Endothelial cell of umbilical vein (primary cell): ENCODE results near the gene ZNF639. TPM values are rescaled to one million over a fixed set of nuclear protein-coding genes. Genes with fewer than 3 reads are reported as not detected.

Source experiments
- BruUV-seq: library from RNA; stranded (reverse); fragments of 400-500 nt; replicated peaks from 2 replicates; lab custom pipeline; 2021; lab: Mats Ljungman, UMichigan
- CTCF ChIA-PET: fragments of 300-600, 350-600 bp; sonication (Branson Sonifier 250); formaldehyde crosslinking; loops from one replicate; lab custom pipeline; 2021; ENCODE audit warnings: antibody characterized with exemption, inconsistent platforms; lab: Charles Lee
- POLR2A ChIA-PET: fragments of 300-600, 350-600 bp; sonication (Branson Sonifier 250); formaldehyde crosslinking; loops from one replicate; lab custom pipeline; 2021; ENCODE audit warnings: antibody characterized with exemption, inconsistent platforms; lab: Charles Lee
- DNase-seq: peaks from one replicate; pipeline ENCODE4 v3.0.0-alpha.2; 2011; ENCODE audit warnings: low read depth, low spot score
- FAIRE-seq: peaks from 2 replicates; lab custom pipeline; 2011; peaks lifted over from hg19 to GRCh38; lab: Jason Lieb, UNC
- H2AFZ ChIP-seq: 2 replicates; pipeline ENCODE4 v1.6.0; 2012; ENCODE audit warnings: low read depth, low read length, control low read depth, inconsistent platforms
- H3K27ac ChIP-seq: 2 replicates; pipeline ENCODE4 v1.5.1; 2011; ENCODE audit warnings: low read depth, mild to moderate bottlenecking, control low read depth, low read length, moderate library complexity; ENCODE audit not compliant: insufficient read depth
- H3K27me3 ChIP-seq, 2 experiments: 2 replicates each; pipeline versions ENCODE4 v1.6.0 to v1.6.1; 2011; ENCODE audit warnings: low read length in 2 of 2, mixed read lengths in 1 of 2; ENCODE audit not compliant: control insufficient read depth in 2 of 2, insufficient read depth in 2 of 2
- H3K36me3 ChIP-seq, 2 experiments: 2 replicates in 1 of 2; 3 replicates in 1 of 2; pipeline ENCODE4 v1.5.1; 2011; ENCODE audit warnings: low read length in 2 of 2, mild to moderate bottlenecking in 1 of 2, moderate library complexity in 1 of 2; ENCODE audit not compliant: control insufficient read depth in 2 of 2, insufficient read depth in 2 of 2; ENCODE audit errors: extremely low read depth in 1 of 2
- H3K4me1 ChIP-seq: 3 replicates; pipeline ENCODE4 v1.5.1; 2011; ENCODE audit warnings: mild to moderate bottlenecking, low read length; ENCODE audit not compliant: control insufficient read depth, insufficient read depth; ENCODE audit errors: extremely low read depth
- H3K4me2 ChIP-seq: 2 replicates; pipeline ENCODE4 v1.6.1; 2011; ENCODE audit warnings: low read length, control low read depth, mixed read lengths; ENCODE audit not compliant: insufficient read depth
- H3K4me3 ChIP-seq, 3 experiments: fragments of 200-600 bp in 1 of 3; sonication (generic), shearing (Covaris generic) in 1 of 3; replicated peaks in 1 of 3; 2 replicates each; pipeline ENCODE4 v1.5.1; 2011 to 2016; ENCODE audit warnings: control low read depth in 3 of 3, low read length in 3 of 3, mild to moderate bottlenecking in 2 of 3, inconsistent platforms in 1 of 3, low read depth in 1 of 3, moderate library complexity in 1 of 3; ENCODE audit not compliant: insufficient read depth in 1 of 3
- H3K79me2 ChIP-seq: 2 replicates; pipeline ENCODE4 v1.6.0; 2012; ENCODE audit warnings: low read length, inconsistent platforms; ENCODE audit not compliant: control insufficient read depth, insufficient read depth
- H3K9ac ChIP-seq: replicated peaks from 2 replicates; pipeline ENCODE3; 2011; ENCODE audit warnings: low read length, control low read depth; ENCODE audit not compliant: insufficient read depth; ENCODE audit errors: extremely low read depth
- H3K9me1 ChIP-seq: replicated peaks from 3 replicates; pipeline ENCODE4 v1.6.0; 2011; ENCODE audit warnings: mild to moderate bottlenecking, low read length; ENCODE audit not compliant: control insufficient read depth, insufficient read depth; ENCODE audit errors: extremely low read depth
- H3K9me3 ChIP-seq: replicated peaks from 2 replicates; pipeline ENCODE4 v1.5.1; 2012; ENCODE audit warnings: low read length, inconsistent platforms; ENCODE audit not compliant: control insufficient read depth, insufficient read depth
- H4K20me1 ChIP-seq: replicated peaks from 2 replicates; pipeline ENCODE3; 2011; ENCODE audit warnings: mild to moderate bottlenecking, low read length; ENCODE audit not compliant: control insufficient read depth, insufficient read depth; ENCODE audit errors: extremely low read depth
- EZH2 ChIP-seq: IDR thresholded peaks from 2 replicates; pipeline ENCODE4 v1.6.1; 2012; ENCODE audit warnings: borderline replicate concordance, low read depth, mild to moderate bottlenecking, moderate library complexity, low read length, inconsistent platforms; ENCODE audit not compliant: severe bottlenecking
- FOS ChIP-seq: IDR thresholded peaks from 2 replicates; pipeline ENCODE4 v1.6.1; 2011; ENCODE audit warnings: mild to moderate bottlenecking, low read length, moderate library complexity, borderline replicate concordance; ENCODE audit not compliant: insufficient read depth
- GATA2 ChIP-seq: IDR thresholded peaks from 2 replicates; pipeline ENCODE4 v1.7.0; 2011; ENCODE audit warnings: low read depth, mild to moderate bottlenecking, moderate library complexity, mixed read lengths, low read length; ENCODE audit not compliant: insufficient read length, insufficient read depth
- JUN ChIP-seq: IDR thresholded peaks from 2 replicates; pipeline ENCODE4 v1.6.1; 2011; ENCODE audit warnings: borderline replicate concordance, low read depth; ENCODE audit not compliant: insufficient read length, insufficient read depth
- MYC ChIP-seq: IDR thresholded peaks from one replicate; pipeline ENCODE4 v1.6.1; 2011; ENCODE audit warnings: mild to moderate bottlenecking, low read depth, low read length
- POLR2A ChIP-seq: IDR thresholded peaks from 2 replicates; pipeline ENCODE4 v1.6.1; 2012; ENCODE audit warnings: low read depth, mild to moderate bottlenecking, control low read depth, low read length
- POLR2AphosphoS5 ChIP-seq: IDR thresholded peaks from 2 replicates; pipeline ENCODE4 v1.6.1; 2012; ENCODE audit warnings: low read depth, mild to moderate bottlenecking, control low read depth, low read length, moderate library complexity; ENCODE audit not compliant: insufficient read depth
- dilution Hi-C: fragments of 300-500 bp; cut with MboI; formaldehyde crosslinking; loops from one replicate; pipeline ENCODE4 v1.15.0; 2019; ENCODE audit warnings: low sequenced_read_pairs; ENCODE audit not compliant: extremely low pct_ligation_motif_present
- intact Hi-C: fragments of 100-400 bp; cut with micrococcal nuclease; formaldehyde crosslinking; loops from one replicate; pipeline ENCODE4 v1.10.0; 2022
- polyA plus RNA-seq, 4 experiments: library from polyadenylated mRNA; depleted of rRNA in 3 of 4; stranded (reverse) in 3 of 4; unstranded in 1 of 4; fragments of >200 nt; gene quantifications; 2 replicates each; pipeline versions ENCODE4 v1.2.1 to v1.2.3, GENCODE V29; 2011 to 2012; ENCODE audit warnings: missing spikeins in 1 of 4
- total RNA-seq: library from RNA; stranded (reverse); gene quantifications from 2 replicates; pipeline ENCODE4 v1.2.3, GENCODE V29; 2021
- TF ChIP-seq, protein P1 (sequence below), 2 donors: IDR thresholded peaks; 1 replicate in 1 of 2; 2 replicates in 1 of 2; pipeline ENCODE4 v1.5.1; 2011; ENCODE audit warnings: low read length in 2 of 2, mild to moderate bottlenecking in 2 of 2, moderate library complexity in 2 of 2, control low read depth in 1 of 2, inconsistent platforms in 1 of 2, low read depth in 1 of 2; ENCODE audit not compliant: insufficient read depth in 1 of 2; ENCODE audit errors: extremely low read depth in 1 of 2
- TF ChIP-seq, protein P2 (sequence below): IDR thresholded peaks from 2 replicates; pipeline ENCODE4 v1.6.1; 2011; ENCODE audit not compliant: insufficient read depth, insufficient read length

The ZNF639 gene
- total and polyA plus RNA-seq, 2 donors (not counting 3 experiments of a cell fraction or from before 2014, with no cell fraction given): 8.0 to 30.5 TPM

DNA sequence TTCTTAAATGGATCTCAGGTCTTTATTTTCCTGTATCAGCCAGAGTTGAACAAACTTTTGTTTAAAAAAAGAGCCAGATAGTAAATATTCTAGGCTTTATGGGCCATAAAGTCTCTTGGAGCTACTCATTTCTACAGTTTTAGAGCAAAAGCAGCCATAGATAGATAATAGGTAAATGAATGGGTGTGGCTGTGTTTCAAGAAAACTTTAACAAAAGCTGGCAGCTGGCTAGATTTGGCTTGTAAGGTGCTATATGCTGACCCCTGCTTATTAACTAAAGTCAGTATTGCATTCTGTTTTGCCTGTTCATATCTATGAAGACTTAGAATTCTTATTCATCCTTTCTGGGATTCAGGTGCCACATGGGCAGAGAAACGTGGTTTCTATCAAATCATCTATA, 53.6 kb downstream of the ZNF639 start:
- ChIA-PET CTCF (interaction anchor here (1.5 kb wide), 1 partner anchor 13 kb away, joined by 4 read pairs; no protein-coding TSS in a partner anchor), POLR2A (no interaction called here)
- H3K9me1 ChIP-seq: peaks cover 2% of the 10 kb centered on the region
- H4K20me1 ChIP-seq: no peaks in the 10 kb centered on the region
- FAIRE-seq (no peak), DNase-seq (no peak)
- H3K79me2 ChIP-seq: no peaks in the 10 kb centered on the region
- peaks cover 0 to 7% of the 10 kb centered on the region in 2 experiments for H3K36me3 ChIP-seq
- H3K4me1 ChIP-seq: no peaks in the 10 kb centered on the region
- BruUV-seq: no TSS peak
- H3K4me3 ChIP-seq: no peak overlapping the region
- no peak for TF ChIP-seq GATA2
- TF ChIP-seq MYC: no peak
- no peak for TF ChIP-seq EZH2
- TF ChIP-seq FOS: no peak
- no peak for TF ChIP-seq POLR2A
- TF ChIP-seq JUN: no peak
- no peak for TF ChIP-seq POLR2AphosphoS5
- TF ChIP-seq, protein P1, sequence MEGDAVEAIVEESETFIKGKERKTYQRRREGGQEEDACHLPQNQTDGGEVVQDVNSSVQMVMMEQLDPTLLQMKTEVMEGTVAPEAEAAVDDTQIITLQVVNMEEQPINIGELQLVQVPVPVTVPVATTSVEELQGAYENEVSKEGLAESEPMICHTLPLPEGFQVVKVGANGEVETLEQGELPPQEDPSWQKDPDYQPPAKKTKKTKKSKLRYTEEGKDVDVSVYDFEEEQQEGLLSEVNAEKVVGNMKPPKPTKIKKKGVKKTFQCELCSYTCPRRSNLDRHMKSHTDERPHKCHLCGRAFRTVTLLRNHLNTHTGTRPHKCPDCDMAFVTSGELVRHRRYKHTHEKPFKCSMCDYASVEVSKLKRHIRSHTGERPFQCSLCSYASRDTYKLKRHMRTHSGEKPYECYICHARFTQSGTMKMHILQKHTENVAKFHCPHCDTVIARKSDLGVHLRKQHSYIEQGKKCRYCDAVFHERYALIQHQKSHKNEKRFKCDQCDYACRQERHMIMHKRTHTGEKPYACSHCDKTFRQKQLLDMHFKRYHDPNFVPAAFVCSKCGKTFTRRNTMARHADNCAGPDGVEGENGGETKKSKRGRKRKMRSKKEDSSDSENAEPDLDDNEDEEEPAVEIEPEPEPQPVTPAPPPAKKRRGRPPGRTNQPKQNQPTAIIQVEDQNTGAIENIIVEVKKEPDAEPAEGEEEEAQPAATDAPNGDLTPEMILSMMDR (IDR thresholded peaks at IDR 0.05; ENCODE audit: extremely low read depth in 1 of 2, insufficient read depth in 1 of 2, low read depth in 1 of 2, low read length in 2 of 2): no peak
- TF ChIP-seq, protein P2, sequence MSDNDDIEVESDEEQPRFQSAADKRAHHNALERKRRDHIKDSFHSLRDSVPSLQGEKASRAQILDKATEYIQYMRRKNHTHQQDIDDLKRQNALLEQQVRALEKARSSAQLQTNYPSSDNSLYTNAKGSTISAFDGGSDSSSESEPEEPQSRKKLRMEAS: no peak
- dilution Hi-C loops (no loop called here), intact Hi-C loops (no loop called here)
- H3K27me3 ChIP-seq: no peaks in the 10 kb centered on the region
- no peak overlapping the region for H2AFZ ChIP-seq
- H3K9ac ChIP-seq: no peak overlapping the region
- H3K9me3 ChIP-seq: no peaks in the 10 kb centered on the region
- no peak overlapping the region for H3K27ac ChIP-seq
- no peak overlapping the region for H3K4me2 ChIP-seq

Other genes with a start within 250 kb of the ZNF639 start
- 25.6 and 25.8 TPM in 2 replicates for gene PIK3CA, start 174.7 kb upstream of the ZNF639 start, total RNA-seq
- 2.8 and 4.2 TPM in 2 replicates for gene PIK3CA, start 174.7 kb upstream of the ZNF639 start, polyA plus RNA-seq
- gene KCNMB3, start 71.9 kb upstream of the ZNF639 start, total RNA-seq: 1.7 and 2.3 TPM in 2 replicates
- 1.1 and 1.2 TPM in 2 replicates for gene KCNMB3, start 71.9 kb upstream of the ZNF639 start, polyA plus RNA-seq
- gene MFN1, start 24.7 kb downstream of the ZNF639 start, total RNA-seq: 42.9 and 52.9 TPM in 2 replicates
- gene MFN1, start 24.7 kb downstream of the ZNF639 start, polyA plus RNA-seq: 8.6 and 11.6 TPM in 2 replicates
- 61.9 and 62.6 TPM in 2 replicates for gene GNB4, start 128.4 kb downstream of the ZNF639 start, total RNA-seq
- gene GNB4, start 128.4 kb downstream of the ZNF639 start, polyA plus RNA-seq: 22.2 and 30.3 TPM in 2 replicates
- 63.1 and 68.3 TPM in 2 replicates for gene ACTL6A, start 239.9 kb downstream of the ZNF639 start, total RNA-seq
- 55.1 and 96.2 TPM in 2 replicates for gene ACTL6A, start 239.9 kb downstream of the ZNF639 start, polyA plus RNA-seq